Measurements from ENCODE around the gene PABPC1L2B.
"Not testable (repeated sequence)": the region's sequence is repeated elsewhere in the genome, so short reads cannot be mapped to it uniquely, and the experiment has no call there.

Gene PABPC1L2B

DNA sequence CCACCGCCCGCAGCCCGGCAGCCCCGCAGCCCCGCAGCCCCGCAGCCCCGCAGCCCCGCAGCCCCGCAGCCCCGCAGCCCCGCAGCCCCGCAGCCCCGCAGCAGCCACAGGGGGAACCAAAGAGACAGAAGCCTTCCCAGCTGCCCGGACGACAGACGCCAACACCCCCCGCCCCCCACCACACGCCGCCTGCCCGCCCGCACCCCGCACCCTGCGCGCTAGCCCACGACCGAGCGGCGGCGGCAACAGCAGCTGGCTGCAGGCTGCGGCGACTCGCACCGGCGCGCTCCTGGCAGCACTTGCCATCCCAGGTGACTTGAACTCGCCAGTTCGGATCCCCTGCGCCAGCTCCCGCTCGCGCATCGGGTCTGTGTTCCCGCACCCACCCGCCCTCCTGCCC, at the start of gene PABPC1L2B:
Gene PABPC1L2B, plus strand, starts transcription at position 207 of the 400 bp plus-strand sequence. CDS start 704 bp downstream, outside the sequence.
- DNase-seq, result not testable (repeated sequence)

DNA sequence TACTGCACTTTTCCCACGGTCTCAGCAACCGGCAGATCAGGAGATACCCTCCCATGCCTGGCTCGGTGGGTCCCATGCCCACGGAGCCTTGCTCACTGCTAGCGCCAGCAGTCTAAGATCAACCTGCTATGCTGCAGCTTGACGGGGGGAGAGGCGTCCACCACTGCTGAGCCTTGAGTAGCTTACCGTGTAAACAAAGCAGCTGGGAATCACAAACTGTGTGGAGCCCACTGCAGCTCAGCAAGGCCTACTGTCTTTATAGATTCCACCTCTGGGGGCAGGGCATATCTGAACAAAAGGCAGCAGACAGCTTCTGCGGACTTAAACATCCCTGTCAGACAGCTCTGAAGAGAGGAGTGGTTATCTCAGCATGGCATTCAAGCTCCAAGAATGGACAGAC, 42.8 kb upstream of the PABPC1L2B start:
- DNase-seq, result not testable (repeated sequence)

GRCh38 chrX:72971859-72972258, 30.9 kb upstream of the PABPC1L2B start:
- DNase-seq, result not testable (repeated sequence)

DNA sequence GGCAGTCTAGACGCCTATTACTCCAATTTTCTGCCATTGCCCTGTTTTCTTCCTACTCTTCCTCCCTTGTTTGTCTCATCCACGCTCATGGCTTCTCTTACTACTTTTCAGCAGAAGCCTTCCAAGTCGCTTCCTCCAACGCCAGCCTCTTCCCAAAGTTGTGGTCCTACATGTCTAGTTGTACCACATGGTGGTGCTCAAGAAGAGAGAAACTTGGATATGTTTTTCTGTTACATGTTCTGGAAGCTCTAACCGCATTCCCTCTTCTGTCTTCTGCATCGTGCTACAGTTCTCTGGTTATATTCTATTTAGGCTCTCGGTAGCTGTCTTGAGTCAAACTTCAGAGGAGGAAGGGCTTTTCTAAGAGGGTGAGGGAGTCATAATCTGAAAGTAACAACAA, 27.9 kb upstream of the PABPC1L2B start:
- not testable (repeated sequence) for DNase-seq

DNA sequence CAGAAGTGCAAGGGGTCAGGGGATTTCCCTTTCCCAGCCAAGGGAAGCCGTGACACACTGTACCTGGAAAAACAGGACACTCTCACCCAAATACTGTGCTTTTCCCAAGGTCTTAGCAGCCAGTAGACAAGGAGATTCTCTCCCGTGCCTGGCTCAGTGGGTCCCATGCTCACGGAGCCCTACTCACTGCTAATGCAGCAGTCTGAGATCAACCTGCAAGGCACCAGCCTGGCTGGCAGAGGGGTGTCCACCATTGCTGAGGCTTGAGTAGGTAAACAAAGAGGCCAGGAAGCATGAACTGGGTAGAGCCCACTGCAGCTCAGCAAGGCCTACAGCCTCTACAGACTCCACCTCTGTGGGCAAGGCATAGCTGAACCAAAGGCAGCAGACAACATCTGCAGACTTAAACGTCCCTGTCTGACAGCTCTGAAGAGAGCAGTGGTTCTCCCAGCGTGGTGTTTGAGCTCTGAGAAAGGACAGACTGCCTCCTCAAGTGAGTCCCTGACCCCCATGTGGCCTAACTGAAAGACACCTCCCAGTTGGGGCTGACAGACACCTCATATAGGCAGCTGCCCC, 21.8 kb upstream of the PABPC1L2B start:
- not testable (repeated sequence) for DNase-seq

GRCh38 chrX:73004032-73004431, 1.3 kb downstream of the PABPC1L2B start:
- not testable (repeated sequence) for DNase-seq

DNA sequence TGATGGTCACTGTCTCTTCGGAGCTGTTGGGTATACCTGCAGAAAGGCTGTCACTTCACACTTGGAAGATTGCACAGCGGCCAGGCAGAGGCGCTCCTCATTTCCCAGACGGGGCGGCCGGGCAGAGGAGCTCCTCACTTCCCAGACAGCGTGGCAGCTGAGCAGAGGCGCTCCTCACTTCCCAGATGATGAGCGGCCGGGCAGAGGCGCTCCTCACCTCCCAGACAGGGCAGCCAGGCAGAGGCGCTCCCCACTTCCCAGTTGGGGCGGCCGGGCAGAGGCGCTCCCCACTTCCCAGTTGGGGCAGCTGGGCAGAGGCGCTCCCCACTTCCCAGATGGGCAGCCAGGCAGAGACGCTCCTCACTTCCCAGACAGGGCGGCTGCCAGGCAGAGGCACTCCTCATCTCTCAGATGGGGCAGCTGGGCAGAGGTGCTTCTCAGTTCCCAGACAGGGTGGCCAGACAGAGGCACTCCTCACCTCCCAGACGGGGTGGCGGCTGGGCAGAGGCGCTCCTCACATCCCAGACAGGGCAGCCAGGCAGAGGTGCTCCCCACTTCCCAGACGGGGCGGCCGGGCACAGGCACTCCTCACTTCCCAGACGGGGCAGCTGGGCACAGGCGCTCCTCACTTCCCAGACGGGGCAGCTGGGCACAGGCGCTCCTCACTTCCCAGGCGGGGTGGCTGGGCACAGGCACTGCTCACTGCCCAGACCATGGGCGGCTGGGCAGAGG, 18.8 kb downstream of the PABPC1L2B start:
- DNase-seq, result no peak

- DNase-seq, result not testable (repeated sequence)
These were observed 19.3 kb downstream of the PABPC1L2B start for GRCh38 chrX:73022093-73022445.

DNA sequence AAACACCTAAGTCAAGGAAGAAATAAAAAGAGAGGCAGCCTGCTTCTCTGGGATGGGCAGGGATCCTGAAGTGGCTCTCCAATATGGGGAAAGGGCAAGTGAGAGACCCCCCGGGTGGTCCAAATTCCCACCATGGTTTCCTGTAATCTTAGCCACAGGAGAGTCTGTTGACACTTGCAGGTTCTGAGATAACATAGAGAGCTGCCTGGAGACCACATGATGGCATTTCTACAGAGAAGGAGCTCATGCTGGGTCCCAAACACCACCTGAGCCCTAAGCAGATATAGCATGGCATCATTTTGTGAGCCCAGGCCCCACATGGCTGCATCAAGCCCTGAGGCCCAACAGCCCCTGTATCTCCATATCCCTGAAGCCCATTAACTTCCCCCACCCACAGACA, 26.1 kb downstream of the PABPC1L2B start:
- no peak for DNase-seq

All from CD4-positive, alpha-beta T cell treated with Interleukin-6 for 4 hours (primary cell).